HG03342 (cell line): ENCODE results near the gene TULP4.

Experiments used
- ATAC-seq: cut with Tn5 transposase; IDR thresholded peaks from one replicate; pipeline ENCODE4 v1.9.1; 2021; ENCODE audit warnings: mild to moderate bottlenecking, moderate library complexity; ENCODE audit not compliant: unreplicated experiment

Gene TULP4

GRCh38 chr6:158414851-158415262 is 102.6 kb downstream of the TULP4 start:
- ATAC-seq = no peak

GRCh38 chr6:158415666-158416065 is 103.4 kb downstream of the TULP4 start:
- ATAC-seq = no peak

GRCh38 chr6:158416883-158417759 is 104.9 kb downstream of the TULP4 start:
- no peak for ATAC-seq

- no peak for ATAC-seq
Measured at GRCh38 chr6:158417760-158418098, 105.5 kb downstream of the TULP4 start.

- ATAC-seq = no peak
Measured at GRCh38 chr6:158418501-158418900, 106.2 kb downstream of the TULP4 start.

GRCh38 chr6:158419339-158419909 is 107.2 kb downstream of the TULP4 start:
- ATAC-seq = no peak

- no peak for ATAC-seq
Measured at GRCh38 chr6:158421381-158421780, 109.1 kb downstream of the TULP4 start.

GRCh38 chr6:158422629-158423238 is 110.5 kb downstream of the TULP4 start:
- no peak for ATAC-seq

- ATAC-seq = no peak
Measured at GRCh38 chr6:158431036-158431435, 118.8 kb downstream of the TULP4 start.

- no peak for ATAC-seq
Measured at GRCh38 chr6:158431560-158431959, 119.3 kb downstream of the TULP4 start.

GRCh38 chr6:158437571-158437970 is 125.3 kb downstream of the TULP4 start:
- no peak for ATAC-seq

GRCh38 chr6:158438226-158438625 is 126.0 kb downstream of the TULP4 start:
- ATAC-seq = no peak

GRCh38 chr6:158439255-158439654 is 127.0 kb downstream of the TULP4 start:
- ATAC-seq = peak; percentile 97

- ATAC-seq = no peak
Measured at GRCh38 chr6:158441716-158442215, 129.5 kb downstream of the TULP4 start.

- no peak for ATAC-seq
Measured at GRCh38 chr6:158442306-158442705, 130.0 kb downstream of the TULP4 start.

GRCh38 chr6:158445426-158446085 is 133.3 kb downstream of the TULP4 start:
- ATAC-seq = no peak

GRCh38 chr6:158448856-158449255 is 136.6 kb downstream of the TULP4 start:
- no peak for ATAC-seq

- no peak for ATAC-seq
Measured at GRCh38 chr6:158452191-158452590, 139.9 kb downstream of the TULP4 start.

GRCh38 chr6:158457131-158457530 is 144.9 kb downstream of the TULP4 start:
- no peak for ATAC-seq

- no peak for ATAC-seq
Measured at GRCh38 chr6:158457616-158458278, 145.5 kb downstream of the TULP4 start.

GRCh38 chr6:158459726-158460125 is 147.5 kb downstream of the TULP4 start:
- no peak for ATAC-seq
